HEK293 (cell line): ENCODE measurements around the gene PAGE2B.

Experiments used
- HOXA7 ChIP-seq: sonication (generic); formaldehyde crosslinking; IDR thresholded peaks from 2 replicates; pipeline ENCODE4 v1.8.1; 2022; ENCODE audit warnings: missing genetic modification reagents, borderline replicate concordance
- PRDM1 ChIP-seq: fragments of 450-650 bp; formaldehyde crosslinking; IDR thresholded peaks from 2 replicates; pipeline ENCODE4; 2016; ENCODE audit warnings: missing biosample characterization, missing genetic modification characterization
- RBAK ChIP-seq: fragments of 450-650 bp; formaldehyde crosslinking; IDR thresholded peaks from 2 replicates; pipeline ENCODE4 v1.5.1; 2016; ENCODE audit warnings: missing biosample characterization, missing genetic modification characterization
- YY1 ChIP-seq: fragments of 450-650 bp; formaldehyde crosslinking; IDR thresholded peaks from 2 replicates; pipeline ENCODE4 v1.5.1; 2018; ENCODE audit warnings: missing biosample characterization, missing genetic modification characterization
- ZNF138 ChIP-seq: fragments of 450-650 bp; formaldehyde crosslinking; IDR thresholded peaks from 2 replicates; pipeline ENCODE4 v1.5.1; 2016; ENCODE audit warnings: missing biosample characterization, missing genetic modification characterization, borderline replicate concordance
- TF ChIP-seq, protein P1 (sequence below): fragments of 450-650 bp; formaldehyde crosslinking; IDR thresholded peaks from 2 replicates; pipeline ENCODE4 v1.5.1; 2016; ENCODE audit warnings: missing biosample characterization, missing genetic modification characterization
- TF ChIP-seq, protein P2 (sequence below): fragments of 450-650 bp; formaldehyde crosslinking; IDR thresholded peaks from 2 replicates; pipeline ENCODE4 v1.5.1; 2016; ENCODE audit warnings: missing biosample characterization, missing genetic modification characterization

DNA sequence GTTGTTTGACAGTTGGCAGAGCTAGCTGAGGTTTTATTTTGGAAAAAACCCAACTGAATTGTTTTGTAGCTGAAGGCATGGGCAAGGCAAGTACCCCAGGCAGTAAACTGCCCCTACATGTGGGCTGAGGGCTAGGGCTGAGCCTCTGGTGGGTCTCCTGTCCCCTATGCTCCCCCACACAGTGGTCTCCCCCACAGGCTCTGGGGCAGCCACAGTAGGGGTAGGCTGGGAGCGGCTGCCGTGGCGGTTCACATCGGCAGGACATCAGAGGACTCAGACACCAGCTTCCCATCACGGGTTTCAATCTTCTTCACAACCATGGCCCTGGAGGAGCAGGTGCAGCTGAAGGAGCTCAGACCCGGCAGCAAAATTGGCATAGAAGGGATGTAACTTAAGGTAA lies 33.3 kb upstream of the PAGE2B start:
- TF ChIP-seq PRDM1 (tag by site-specific recombination) = no peak
- no peak for TF ChIP-seq ZNF138
- TF ChIP-seq, protein P1, sequence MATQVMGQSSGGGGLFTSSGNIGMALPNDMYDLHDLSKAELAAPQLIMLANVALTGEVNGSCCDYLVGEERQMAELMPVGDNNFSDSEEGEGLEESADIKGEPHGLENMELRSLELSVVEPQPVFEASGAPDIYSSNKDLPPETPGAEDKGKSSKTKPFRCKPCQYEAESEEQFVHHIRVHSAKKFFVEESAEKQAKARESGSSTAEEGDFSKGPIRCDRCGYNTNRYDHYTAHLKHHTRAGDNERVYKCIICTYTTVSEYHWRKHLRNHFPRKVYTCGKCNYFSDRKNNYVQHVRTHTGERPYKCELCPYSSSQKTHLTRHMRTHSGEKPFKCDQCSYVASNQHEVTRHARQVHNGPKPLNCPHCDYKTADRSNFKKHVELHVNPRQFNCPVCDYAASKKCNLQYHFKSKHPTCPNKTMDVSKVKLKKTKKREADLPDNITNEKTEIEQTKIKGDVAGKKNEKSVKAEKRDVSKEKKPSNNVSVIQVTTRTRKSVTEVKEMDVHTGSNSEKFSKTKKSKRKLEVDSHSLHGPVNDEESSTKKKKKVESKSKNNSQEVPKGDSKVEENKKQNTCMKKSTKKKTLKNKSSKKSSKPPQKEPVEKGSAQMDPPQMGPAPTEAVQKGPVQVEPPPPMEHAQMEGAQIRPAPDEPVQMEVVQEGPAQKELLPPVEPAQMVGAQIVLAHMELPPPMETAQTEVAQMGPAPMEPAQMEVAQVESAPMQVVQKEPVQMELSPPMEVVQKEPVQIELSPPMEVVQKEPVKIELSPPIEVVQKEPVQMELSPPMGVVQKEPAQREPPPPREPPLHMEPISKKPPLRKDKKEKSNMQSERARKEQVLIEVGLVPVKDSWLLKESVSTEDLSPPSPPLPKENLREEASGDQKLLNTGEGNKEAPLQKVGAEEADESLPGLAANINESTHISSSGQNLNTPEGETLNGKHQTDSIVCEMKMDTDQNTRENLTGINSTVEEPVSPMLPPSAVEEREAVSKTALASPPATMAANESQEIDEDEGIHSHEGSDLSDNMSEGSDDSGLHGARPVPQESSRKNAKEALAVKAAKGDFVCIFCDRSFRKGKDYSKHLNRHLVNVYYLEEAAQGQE (tag by site-specific recombination) = no peak
- TF ChIP-seq, protein P2, sequence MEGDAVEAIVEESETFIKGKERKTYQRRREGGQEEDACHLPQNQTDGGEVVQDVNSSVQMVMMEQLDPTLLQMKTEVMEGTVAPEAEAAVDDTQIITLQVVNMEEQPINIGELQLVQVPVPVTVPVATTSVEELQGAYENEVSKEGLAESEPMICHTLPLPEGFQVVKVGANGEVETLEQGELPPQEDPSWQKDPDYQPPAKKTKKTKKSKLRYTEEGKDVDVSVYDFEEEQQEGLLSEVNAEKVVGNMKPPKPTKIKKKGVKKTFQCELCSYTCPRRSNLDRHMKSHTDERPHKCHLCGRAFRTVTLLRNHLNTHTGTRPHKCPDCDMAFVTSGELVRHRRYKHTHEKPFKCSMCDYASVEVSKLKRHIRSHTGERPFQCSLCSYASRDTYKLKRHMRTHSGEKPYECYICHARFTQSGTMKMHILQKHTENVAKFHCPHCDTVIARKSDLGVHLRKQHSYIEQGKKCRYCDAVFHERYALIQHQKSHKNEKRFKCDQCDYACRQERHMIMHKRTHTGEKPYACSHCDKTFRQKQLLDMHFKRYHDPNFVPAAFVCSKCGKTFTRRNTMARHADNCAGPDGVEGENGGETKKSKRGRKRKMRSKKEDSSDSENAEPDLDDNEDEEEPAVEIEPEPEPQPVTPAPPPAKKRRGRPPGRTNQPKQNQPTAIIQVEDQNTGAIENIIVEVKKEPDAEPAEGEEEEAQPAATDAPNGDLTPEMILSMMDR (tag by site-specific recombination) = no peak
- TF ChIP-seq HOXA7 (CRISPR knock-in tag) = no peak
- TF ChIP-seq RBAK (tag by site-specific recombination) = no peak
- no peak for TF ChIP-seq YY1 (tag by site-specific recombination)
